ENCODE measurements around the gene YPEL3.

YPEL3 gene

DNA sequence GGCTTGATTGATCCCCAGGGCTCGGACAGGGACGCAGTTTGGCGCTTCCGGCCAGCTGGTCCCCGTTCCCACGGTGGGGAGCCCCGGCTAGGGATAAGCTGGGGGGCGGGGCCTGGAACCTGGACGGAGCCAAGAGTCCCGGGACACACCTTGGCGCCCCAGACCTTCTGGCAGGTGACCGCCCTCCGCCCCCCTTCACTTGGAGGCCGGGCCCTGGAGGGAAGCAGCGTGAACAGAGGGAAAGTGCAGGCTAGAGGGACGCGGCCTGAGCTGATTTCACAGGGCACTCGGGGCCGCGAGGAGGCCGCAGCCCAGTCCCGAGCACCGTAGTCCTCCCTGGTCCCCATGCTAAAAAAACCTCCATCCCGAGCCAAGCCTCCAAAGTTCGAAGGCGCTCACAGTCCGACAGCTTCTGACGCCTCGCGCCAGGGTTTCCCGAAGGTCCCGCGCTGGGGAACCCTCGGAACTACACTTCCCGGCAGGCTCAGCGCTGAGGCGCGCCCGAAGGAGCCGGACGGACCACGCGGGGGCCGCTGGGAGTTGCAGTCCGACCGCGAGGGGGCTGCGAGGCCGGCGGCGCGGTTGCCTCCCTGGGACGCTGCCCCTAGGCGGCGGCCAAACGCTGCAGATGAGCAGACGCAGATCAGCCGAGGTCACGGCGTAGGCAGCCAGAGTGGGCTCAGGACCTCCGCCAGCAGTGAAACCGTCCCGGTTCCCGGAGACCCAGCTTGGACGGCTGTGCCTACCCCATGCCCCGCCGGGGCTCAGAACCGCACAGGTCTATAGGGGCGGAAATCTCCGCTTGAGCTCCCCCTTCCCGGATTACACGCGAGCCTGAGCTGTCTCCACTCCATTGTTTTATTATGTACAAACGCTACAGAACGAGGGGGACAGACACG is 4.3 kb downstream of the YPEL3 start, which contains the start of gene TBX6:
Gene TBX6, minus strand, starts transcription at position 451 of the 899 bp plus-strand sequence. CDS start 731 bp downstream, outside the sequence.
- TF ChIP-seq, protein P1, sequence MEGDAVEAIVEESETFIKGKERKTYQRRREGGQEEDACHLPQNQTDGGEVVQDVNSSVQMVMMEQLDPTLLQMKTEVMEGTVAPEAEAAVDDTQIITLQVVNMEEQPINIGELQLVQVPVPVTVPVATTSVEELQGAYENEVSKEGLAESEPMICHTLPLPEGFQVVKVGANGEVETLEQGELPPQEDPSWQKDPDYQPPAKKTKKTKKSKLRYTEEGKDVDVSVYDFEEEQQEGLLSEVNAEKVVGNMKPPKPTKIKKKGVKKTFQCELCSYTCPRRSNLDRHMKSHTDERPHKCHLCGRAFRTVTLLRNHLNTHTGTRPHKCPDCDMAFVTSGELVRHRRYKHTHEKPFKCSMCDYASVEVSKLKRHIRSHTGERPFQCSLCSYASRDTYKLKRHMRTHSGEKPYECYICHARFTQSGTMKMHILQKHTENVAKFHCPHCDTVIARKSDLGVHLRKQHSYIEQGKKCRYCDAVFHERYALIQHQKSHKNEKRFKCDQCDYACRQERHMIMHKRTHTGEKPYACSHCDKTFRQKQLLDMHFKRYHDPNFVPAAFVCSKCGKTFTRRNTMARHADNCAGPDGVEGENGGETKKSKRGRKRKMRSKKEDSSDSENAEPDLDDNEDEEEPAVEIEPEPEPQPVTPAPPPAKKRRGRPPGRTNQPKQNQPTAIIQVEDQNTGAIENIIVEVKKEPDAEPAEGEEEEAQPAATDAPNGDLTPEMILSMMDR (IDR thresholded peaks at IDR 0.05; ENCODE audit: poor library complexity, severe bottlenecking): peak; percentile 92
- H3K9me3 ChIP-seq (ENCODE audit: severe bottlenecking): peaks cover 3% of the 10 kb centered on the region
- ATAC-seq (ENCODE audit: low read depth): peak; percentile 87
- H3K27ac ChIP-seq (ENCODE audit: poor library complexity, severe bottlenecking): peak within 1 kb of the TSS; percentile 87
- no peaks in the 10 kb centered on the region for H3K27me3 ChIP-seq (ENCODE audit: insufficient read depth, poor library complexity, severe bottlenecking)
- DNase-seq (ENCODE audit: low spot score): peak; percentile 91
- H3K4me1 ChIP-seq (ENCODE audit: insufficient read depth, poor library complexity, severe bottlenecking): peaks cover 13% of the 10 kb centered on the region
- H3K36me3 ChIP-seq (ENCODE audit: low read depth): peaks cover 4% of the 10 kb centered on the region; the same call in 1 of the 2 replicates
- H3K4me3 ChIP-seq (ENCODE audit: severe bottlenecking): peak within 1 kb of the TSS; percentile 21

DNA sequence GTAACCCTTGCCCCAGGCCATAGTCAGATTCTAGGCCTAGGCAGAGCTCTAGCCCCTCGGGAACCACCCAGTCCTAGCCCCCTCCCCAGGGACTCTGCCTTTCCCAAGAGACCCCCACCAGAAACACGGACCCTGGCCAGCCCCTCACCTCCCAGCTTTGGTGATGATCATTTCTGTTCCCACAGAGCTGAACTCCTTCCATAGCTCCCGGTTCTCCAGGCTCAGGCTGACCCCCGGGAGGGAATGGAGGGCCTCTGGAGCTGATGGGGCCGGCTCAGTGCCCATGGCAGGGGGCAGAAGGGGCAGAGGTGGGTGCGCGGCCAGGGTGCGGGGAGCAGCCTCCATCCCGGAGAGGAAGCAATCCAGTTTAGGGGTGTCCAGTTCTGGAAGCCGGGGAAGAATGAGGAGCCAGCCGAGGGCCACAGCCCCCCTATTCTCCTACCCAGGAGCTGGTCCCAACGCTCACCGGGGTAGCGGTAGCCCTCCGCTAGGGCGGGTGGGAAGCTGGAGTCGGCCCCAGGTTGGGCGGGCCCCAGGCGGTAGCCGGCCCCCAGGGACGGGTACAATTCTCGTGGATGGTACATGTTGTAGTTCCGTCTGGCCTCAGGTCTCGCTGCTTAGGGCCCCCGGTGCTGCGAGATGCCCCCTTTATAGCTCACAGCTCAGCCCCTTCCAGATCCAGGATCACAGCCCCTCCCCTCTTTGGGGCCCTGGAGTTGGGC is 5.2 kb downstream of the YPEL3 start:
- ATAC-seq (ENCODE audit: low read depth) (no peak), DNase-seq (ENCODE audit: low spot score) (peak; percentile 62)
- H3K4me3 ChIP-seq (ENCODE audit: severe bottlenecking): no peak overlapping the region
- no peaks in the 10 kb centered on the region for H3K27me3 ChIP-seq (ENCODE audit: insufficient read depth, poor library complexity, severe bottlenecking)
- peak overlapping the region; percentile 87 for H3K27ac ChIP-seq (ENCODE audit: poor library complexity, severe bottlenecking)
- peaks cover 4% of the 10 kb centered on the region; the same call in 1 of the 2 replicates for H3K36me3 ChIP-seq (ENCODE audit: low read depth)
- TF ChIP-seq, protein P1 (IDR thresholded peaks at IDR 0.05; ENCODE audit: poor library complexity, severe bottlenecking): no peak
- no peaks in the 10 kb centered on the region for H3K9me3 ChIP-seq (ENCODE audit: severe bottlenecking)
- peaks cover 13% of the 10 kb centered on the region for H3K4me1 ChIP-seq (ENCODE audit: insufficient read depth, poor library complexity, severe bottlenecking)

DNA sequence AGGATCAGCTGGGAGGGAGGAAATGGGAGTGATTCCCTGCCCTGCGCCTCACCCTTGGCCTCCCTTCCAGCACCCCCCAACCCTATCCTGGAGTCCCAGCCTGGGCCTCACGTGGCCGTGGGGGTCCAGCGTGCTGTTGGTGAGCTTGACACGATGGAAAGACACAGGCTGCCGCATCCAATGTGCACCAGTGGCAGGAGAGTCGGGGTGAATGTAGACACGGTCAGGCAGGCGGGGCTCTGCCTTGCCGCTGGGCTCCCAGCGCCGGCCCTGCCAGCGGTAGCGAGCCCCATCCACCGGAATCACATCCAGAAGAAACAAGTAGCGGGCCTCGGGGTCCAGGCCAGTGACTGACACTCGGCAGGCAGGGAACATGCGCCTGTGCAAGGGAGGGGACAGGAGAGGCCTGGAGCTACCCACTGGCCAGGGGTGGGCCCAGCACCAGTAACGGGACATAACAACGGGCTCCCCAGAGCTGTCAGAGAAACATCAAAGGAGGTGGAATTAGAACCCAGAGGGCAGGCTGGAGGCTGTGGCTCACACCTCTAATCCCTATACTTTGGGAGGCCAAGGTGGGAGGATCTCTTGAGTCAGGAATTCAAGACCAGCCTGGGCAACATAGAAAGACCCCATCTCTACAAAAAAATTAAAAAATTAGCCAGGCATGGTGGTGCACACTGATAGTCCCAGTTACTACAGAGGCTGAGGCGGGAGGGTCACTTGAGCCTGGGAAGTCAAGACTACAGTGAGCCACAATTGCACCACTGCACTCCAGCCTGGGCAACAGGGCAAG is 7.0 kb downstream of the YPEL3 start:
- ATAC-seq (ENCODE audit: low read depth) (no peak), DNase-seq (ENCODE audit: low spot score) (no peak)
- Histone ChIP-seq H3K4me3 (ENCODE audit: severe bottlenecking) (no peak overlapping the region), H3K27ac (ENCODE audit: poor library complexity, severe bottlenecking) (peak overlapping the region; percentile 87), H3K9me3 (ENCODE audit: severe bottlenecking) (no peaks in the 10 kb centered on the region), H3K27me3 (ENCODE audit: insufficient read depth, poor library complexity, severe bottlenecking) (no peaks in the 10 kb centered on the region), H3K4me1 (ENCODE audit: insufficient read depth, poor library complexity, severe bottlenecking) (peaks cover 13% of the 10 kb centered on the region), H3K36me3 (ENCODE audit: low read depth) (peaks cover 20% of the 10 kb centered on the region)
- TF ChIP-seq, protein P1 (IDR thresholded peaks at IDR 0.05; ENCODE audit: poor library complexity, severe bottlenecking): no peak

DNA sequence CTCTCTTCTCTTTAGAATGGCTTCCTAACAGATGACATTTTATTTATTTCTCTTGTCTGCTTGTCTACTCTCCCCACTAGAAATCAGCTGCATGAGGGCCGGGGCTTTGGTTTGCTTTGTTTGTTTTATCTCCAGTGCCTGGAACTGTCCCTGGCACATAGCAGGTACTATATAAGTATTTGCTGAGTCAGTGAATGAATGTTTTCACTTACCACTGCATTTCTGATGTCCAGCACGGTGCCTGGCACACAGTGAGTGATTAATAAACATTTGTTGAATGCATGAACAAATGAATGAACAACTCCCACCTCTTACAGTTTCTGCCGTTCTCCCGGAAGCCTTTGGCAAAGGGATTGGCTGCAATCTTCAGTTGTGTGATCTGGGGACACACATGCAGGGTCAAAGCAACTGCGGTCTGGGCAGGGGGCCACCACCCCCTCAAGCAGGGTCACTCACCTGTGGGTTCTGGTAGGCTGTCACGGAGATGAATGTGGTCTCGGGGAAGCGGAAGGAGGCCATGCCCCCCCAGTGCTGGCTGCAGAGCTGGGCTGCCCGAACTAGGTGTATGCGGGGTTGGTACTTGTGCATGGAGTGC is 7.7 kb downstream of the YPEL3 start:
- Histone ChIP-seq H3K36me3 (ENCODE audit: low read depth) (peaks cover 27% of the 10 kb centered on the region), H3K4me3 (ENCODE audit: severe bottlenecking) (no peak overlapping the region), H3K27me3 (ENCODE audit: insufficient read depth, poor library complexity, severe bottlenecking) (no peaks in the 10 kb centered on the region), H3K9me3 (ENCODE audit: severe bottlenecking) (no peaks in the 10 kb centered on the region), H3K4me1 (ENCODE audit: insufficient read depth, poor library complexity, severe bottlenecking) (peaks cover 13% of the 10 kb centered on the region), H3K27ac (ENCODE audit: poor library complexity, severe bottlenecking) (peak overlapping the region; percentile 87)
- TF ChIP-seq, protein P1 (IDR thresholded peaks at IDR 0.05; ENCODE audit: poor library complexity, severe bottlenecking): no peak
- no peak for ATAC-seq (ENCODE audit: low read depth)
- no peak for DNase-seq (ENCODE audit: low spot score)
